Measurements from ENCODE around the gene PKD1. TPM values are rescaled to one million over a fixed set of nuclear protein-coding genes. Genes with fewer than 3 reads are reported as not detected.

Gene PKD1
- total and polyA plus RNA-seq, 3 donors from 2014 or later, result 83.4 to 337 (median 323) TPM

DNA sequence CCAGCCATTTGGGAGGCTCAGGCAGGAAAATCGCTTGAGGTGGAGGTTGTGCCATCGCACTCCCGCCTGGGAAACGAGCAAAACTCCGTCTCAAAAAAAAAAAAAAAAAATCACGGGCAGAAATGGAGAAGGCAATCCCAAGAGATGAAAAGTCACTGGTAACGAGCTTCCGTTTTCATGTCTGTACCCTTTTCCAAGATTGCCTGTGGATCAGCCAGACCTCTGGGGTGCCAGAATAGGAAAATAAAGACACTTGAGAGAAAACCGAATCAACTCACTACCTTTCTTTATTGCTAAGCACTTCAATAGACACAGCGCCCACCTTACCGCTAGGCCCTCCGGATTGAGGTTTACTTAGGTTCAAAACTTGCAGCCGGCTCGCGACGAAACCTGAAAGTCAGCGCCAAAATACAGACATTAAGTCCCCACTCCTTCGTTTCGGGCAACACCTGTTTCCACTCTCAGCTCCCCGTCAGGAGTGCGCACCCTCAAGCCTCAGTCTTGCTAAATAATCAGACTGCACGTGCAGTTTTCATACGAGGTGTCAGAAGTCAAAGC, 18.9 kb upstream of the PKD1 start:
- H3K27me3 ChIP-seq, result no peaks in the 10 kb centered on the region
- intact Hi-C loops (cut with DNase I; ENCODE audit: low total_unique reads), result loop anchor here (10.0 kb wide), 1 partner anchor 100 kb away; the partner anchor contains the start of gene ECI1
- H3K4me1 ChIP-seq, result peaks cover 66% of the 10 kb centered on the region
- TF ChIP-seq, protein P1, sequence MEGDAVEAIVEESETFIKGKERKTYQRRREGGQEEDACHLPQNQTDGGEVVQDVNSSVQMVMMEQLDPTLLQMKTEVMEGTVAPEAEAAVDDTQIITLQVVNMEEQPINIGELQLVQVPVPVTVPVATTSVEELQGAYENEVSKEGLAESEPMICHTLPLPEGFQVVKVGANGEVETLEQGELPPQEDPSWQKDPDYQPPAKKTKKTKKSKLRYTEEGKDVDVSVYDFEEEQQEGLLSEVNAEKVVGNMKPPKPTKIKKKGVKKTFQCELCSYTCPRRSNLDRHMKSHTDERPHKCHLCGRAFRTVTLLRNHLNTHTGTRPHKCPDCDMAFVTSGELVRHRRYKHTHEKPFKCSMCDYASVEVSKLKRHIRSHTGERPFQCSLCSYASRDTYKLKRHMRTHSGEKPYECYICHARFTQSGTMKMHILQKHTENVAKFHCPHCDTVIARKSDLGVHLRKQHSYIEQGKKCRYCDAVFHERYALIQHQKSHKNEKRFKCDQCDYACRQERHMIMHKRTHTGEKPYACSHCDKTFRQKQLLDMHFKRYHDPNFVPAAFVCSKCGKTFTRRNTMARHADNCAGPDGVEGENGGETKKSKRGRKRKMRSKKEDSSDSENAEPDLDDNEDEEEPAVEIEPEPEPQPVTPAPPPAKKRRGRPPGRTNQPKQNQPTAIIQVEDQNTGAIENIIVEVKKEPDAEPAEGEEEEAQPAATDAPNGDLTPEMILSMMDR (IDR thresholded peaks at IDR 0.05), result no peak
- TF ChIP-seq POLR2A (IDR thresholded peaks at IDR 0.05), result no peak
- H3K27ac ChIP-seq, result peak overlapping the region; percentile 72 to 81
- DNase-seq, result no peak
- H3K36me3 ChIP-seq (ENCODE audit: low read depth, missing control alignments), result no peaks in the 10 kb centered on the region
- H3K9me3 ChIP-seq, result no peaks in the 10 kb centered on the region
- peak overlapping the region; percentile 79 to 86 for H3K4me3 ChIP-seq
- WGBS, 2 donors, result 2 to 4% methylated on average over 23 of the region's 23 CpGs

DNA sequence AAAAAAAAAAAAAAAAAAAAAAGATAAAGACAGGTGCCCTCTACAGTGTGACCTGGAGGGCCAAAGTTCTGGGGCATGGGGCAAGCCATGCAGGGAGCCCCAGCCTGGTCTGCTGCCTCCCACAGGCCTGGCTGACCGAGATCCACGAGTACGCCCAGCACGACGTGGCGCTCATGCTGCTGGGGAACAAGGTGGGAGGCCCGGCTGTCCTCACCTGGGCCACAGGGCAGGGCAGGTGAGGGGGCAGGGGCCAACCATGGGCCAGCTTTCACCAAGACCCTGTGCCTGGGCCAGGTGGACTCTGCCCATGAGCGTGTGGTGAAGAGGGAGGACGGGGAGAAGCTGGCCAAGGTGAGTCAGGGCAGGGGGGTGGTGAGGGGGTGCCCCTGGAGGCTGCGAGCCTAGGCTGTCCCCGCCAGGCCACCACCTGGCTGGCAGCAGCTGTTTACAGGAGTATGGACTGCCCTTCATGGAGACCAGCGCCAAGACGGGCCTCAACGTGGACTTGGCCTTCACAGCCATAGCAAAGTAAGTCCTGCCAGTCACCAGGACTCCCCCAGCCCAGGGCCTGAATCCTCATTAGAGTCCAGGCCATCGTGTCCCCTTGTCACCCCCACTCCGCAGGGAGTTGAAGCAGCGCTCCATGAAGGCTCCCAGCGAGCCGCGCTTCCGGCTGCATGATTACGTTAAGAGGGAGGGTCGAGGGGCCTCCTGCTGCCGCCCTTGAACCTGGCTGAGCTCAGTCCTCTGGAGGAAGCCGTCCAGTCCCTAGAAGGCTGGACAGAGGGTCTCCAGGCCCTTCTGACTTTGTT, 17.2 kb upstream of the PKD1 start:
- intact Hi-C loops (cut with DNase I; ENCODE audit: low total_unique reads), result loop anchor here (10.0 kb wide), 1 partner anchor 102 kb away; the partner anchor contains the start of gene ECI1

GRCh38 chr16:2151188-2152091, 15.7 kb upstream of the PKD1 start:
- no peak overlapping the region for H3K27ac ChIP-seq
- intact Hi-C loops (cut with DNase I; ENCODE audit: low total_unique reads), result loop anchor here (10.0 kb wide), 1 partner anchor 103 kb away; the partner anchor contains the start of gene ECI1
- 78 to 81% methylated on average over 11 to 13 of the region's 13 CpGs for WGBS, 2 donors

More for the DNA sequence above, 17.2 kb upstream of the PKD1 start:
- Histone ChIP-seq H3K27me3 (no peaks in the 10 kb centered on the region), H3K27ac (peak overlapping the region in 1 of 2 donors; percentile 11), H3K36me3 (ENCODE audit: low read depth, missing control alignments) (no peaks in the 10 kb centered on the region), H3K9me3 (no peaks in the 10 kb centered on the region), H3K4me3 (peak overlapping the region; percentile 4 to 86), H3K4me1 (peaks cover 66% of the 10 kb centered on the region)
- 32 to 68% methylated on average over 11 to 25 of the region's 25 CpGs for WGBS, 2 donors
- DNase-seq, result no peak
- no peak for TF ChIP-seq POLR2A (IDR thresholded peaks at IDR 0.05)
- TF ChIP-seq, protein P1 (IDR thresholded peaks at IDR 0.05), result no peak

More at GRCh38 chr16:2151188-2152091, 15.7 kb upstream of the PKD1 start:
- no peak overlapping the region for H3K4me3 ChIP-seq
- H3K36me3 ChIP-seq (ENCODE audit: low read depth, missing control alignments), result no peaks in the 10 kb centered on the region
- TF ChIP-seq, protein P1 (IDR thresholded peaks at IDR 0.05), result no peak
- TF ChIP-seq POLR2A (IDR thresholded peaks at IDR 0.05), result no peak
- no peaks in the 10 kb centered on the region for H3K9me3 ChIP-seq
- H3K27me3 ChIP-seq, result no peaks in the 10 kb centered on the region
- no peak for DNase-seq
- peaks cover 53% of the 10 kb centered on the region for H3K4me1 ChIP-seq
